Thyroid gland (tissue), 4 donors: ENCODE measurements around the gene AMY2B.

Source experiments
- CTCF ChIP-seq, 6 experiments: fragments of 200-600 bp in 3 of 6; fragments of 450-650 bp in 3 of 6; sonication (generic) in 3 of 6; IDR thresholded peaks; one replicate each; pipeline ENCODE4 v1.5.1; 2016 to 2019; ENCODE audit warnings: antibody characterized with exemption in 6 of 6, mild to moderate bottlenecking in 2 of 6, inconsistent platforms in 1 of 6, moderate library complexity in 1 of 6
- POLR2A ChIP-seq, 2 donors: fragments of 450-650 bp; IDR thresholded peaks; one replicate each; pipeline ENCODE4 v1.6.1; 2017; ENCODE audit warnings: antibody characterized with exemption in 2 of 2, mild to moderate bottlenecking in 2 of 2, moderate library complexity in 1 of 2

DNA sequence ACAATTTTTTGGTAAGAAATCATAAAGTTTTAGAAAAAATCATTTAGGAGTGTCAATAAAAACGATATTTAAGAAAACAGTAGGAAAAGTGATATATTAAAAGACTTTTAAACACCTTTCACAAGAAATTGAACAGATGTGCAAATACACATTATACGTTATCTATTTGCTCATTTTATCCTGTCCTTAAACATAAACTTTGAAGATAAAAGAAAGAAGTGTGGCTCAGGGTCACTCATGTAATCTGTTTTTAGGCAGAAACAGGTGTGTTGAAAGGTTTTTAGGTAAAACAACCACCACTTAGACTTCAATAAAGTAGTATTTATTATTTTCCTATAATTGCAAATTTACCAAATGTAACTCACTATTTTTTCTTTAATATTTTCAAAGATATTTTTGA, 13.1 kb downstream of the AMY2B start:
- TF ChIP-seq CTCF (IDR thresholded peaks at IDR 0.05): no peak
- no peak for TF ChIP-seq POLR2A (IDR thresholded peaks at IDR 0.05)
